A673 (cell line): ENCODE results near the gene ISG20L2.

Experiments used
- CTCF ChIP-seq: fragments of 300-800, 200-600 bp; sonication (generic); conservative IDR thresholded peaks from 2 replicates; pipeline ENCODE4 v1.5.1; 2017; ENCODE audit warnings: low read depth, mild to moderate bottlenecking, antibody characterized with exemption, low read length, moderate library complexity, mixed read lengths
- EZH2 ChIP-seq: fragments of 200-600 bp; sonication (generic); IDR thresholded peaks from 2 replicates; pipeline ENCODE4 v1.6.1; 2017; ENCODE audit warnings: borderline replicate concordance, low read depth, mild to moderate bottlenecking, mixed read lengths, antibody characterized with exemption, low read length; ENCODE audit not compliant: poor library complexity, severe bottlenecking

GRCh38 chr1:156712626-156713025, 15.9 kb downstream of the ISG20L2 start:
- TF ChIP-seq CTCF = no peak
- no peak for TF ChIP-seq EZH2
